Gastroesophageal sphincter (tissue), 4 donors: Measurements from ENCODE around the gene PRUNE2. TPM values are rescaled to one million over a fixed set of nuclear protein-coding genes. Genes with fewer than 3 reads are reported as not detected.

Experiments
- ATAC-seq: fragments of 150-250 bp; one replicate; pipeline ENCODE4 v1.9.1; 2016; ENCODE audit warnings: mild to moderate bottlenecking, moderate library complexity
- H3K27ac ChIP-seq, 4 donors: fragments of 200-600 bp; sonication (generic) in 3 of 4; 1 replicate in 3 of 4; 2 replicates in 1 of 4; pipeline ENCODE4 v1.5.1; 2016 to 2019
- H3K27me3 ChIP-seq: fragments of 200-600 bp; sonication (generic); one replicate; pipeline ENCODE4 v1.5.1; 2019
- H3K36me3 ChIP-seq, 2 donors: fragments of 200-600 bp; sonication (generic); one replicate each; pipeline ENCODE4 v1.5.1; 2019; ENCODE audit warnings: control low read depth in 1 of 2
- H3K4me1 ChIP-seq, 3 donors: fragments of 200-600 bp; sonication (generic); 1 replicate in 2 of 3; 2 replicates in 1 of 3; pipeline ENCODE4 v1.5.1; 2016 to 2019; ENCODE audit warnings: control low read depth in 2 of 3
- H3K4me3 ChIP-seq, 2 donors: fragments of 200-600 bp; sonication (generic); one replicate each; pipeline ENCODE4 v1.5.1; 2019; ENCODE audit warnings: mild to moderate bottlenecking in 1 of 2, moderate library complexity in 1 of 2
- H3K9me3 ChIP-seq, 3 donors: fragments of 200-600 bp; sonication (generic); one replicate each; pipeline ENCODE4 v1.5.1; 2017 to 2019; ENCODE audit warnings: control low read depth in 2 of 3
- CTCF ChIP-seq, 4 experiments: fragments of 200-600 bp in 2 of 4; fragments of 450-650 bp in 2 of 4; sonication (generic) in 1 of 4; IDR thresholded peaks; one replicate each; pipeline ENCODE4 v1.5.1; 2017 to 2019; ENCODE audit warnings: antibody characterized with exemption in 4 of 4, mild to moderate bottlenecking in 2 of 4, moderate library complexity in 2 of 4
- EP300 ChIP-seq: sonication (generic); formaldehyde crosslinking; IDR thresholded peaks from one replicate; pipeline ENCODE4 v1.6.1; 2017; ENCODE audit warnings: antibody characterized with exemption, mild to moderate bottlenecking
- POLR2A ChIP-seq, 2 donors: fragments of 450-650 bp; IDR thresholded peaks; one replicate each; pipeline ENCODE4 v1.6.1; 2017; ENCODE audit warnings: antibody characterized with exemption in 2 of 2, mild to moderate bottlenecking in 2 of 2, moderate library complexity in 1 of 2
- POLR2AphosphoS5 ChIP-seq: sonication (generic); formaldehyde crosslinking; IDR thresholded peaks from one replicate; pipeline ENCODE4 v1.6.1; 2017; ENCODE audit warnings: antibody characterized with exemption
- WGBS, 2 donors: methylation state at CpG; one replicate each; pipeline ENCODE4 v1.1.5; 2018; ENCODE audit warnings: low coverage in 1 of 2; 5-methylcytosine and 5-hydroxymethylcytosine counted together
- total RNA-seq, 4 donors: library from RNA; depleted of rRNA; stranded (reverse); fragments of >200 nt; gene quantifications; one replicate each; pipeline ENCODE4 v1.1.0, GENCODE V29; 2016

Gene PRUNE2
- total RNA-seq, 4 donors from 2014 or later: 561 to 930 (median 763) TPM

DNA sequence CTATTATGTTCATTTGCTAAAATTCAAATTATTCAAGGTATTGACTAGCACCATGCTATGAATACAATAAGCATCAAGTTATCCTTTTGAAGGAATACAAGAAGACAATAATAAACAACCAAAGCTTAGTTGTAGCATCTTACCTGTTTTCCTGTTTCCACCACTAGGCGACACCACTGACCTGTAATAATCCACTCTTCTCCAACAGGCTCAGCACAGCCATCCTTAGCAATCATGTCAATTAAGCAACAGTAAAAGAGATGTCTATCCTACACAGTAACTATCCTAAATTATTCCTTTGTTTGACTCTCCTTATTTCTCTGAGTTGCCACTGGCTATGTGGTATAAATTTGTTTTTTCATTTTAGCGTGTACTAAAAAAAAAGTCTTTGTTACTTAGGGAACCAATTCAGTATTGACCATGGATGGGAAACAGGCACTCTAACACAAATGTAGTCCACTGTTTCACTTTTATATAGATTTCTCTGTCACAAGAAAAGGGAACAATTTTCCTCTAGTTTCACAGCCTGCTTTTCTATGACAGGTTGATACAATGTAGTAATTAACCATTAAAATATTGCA is 95.4 kb downstream of the PRUNE2 start:
- Histone ChIP-seq H3K27ac (peak overlapping the region in 3 of 4 donors; percentile 53 to 64 (median 59)), H3K9me3 (no peaks in the 10 kb centered on the region)
- ATAC-seq: peak; percentile 60

DNA sequence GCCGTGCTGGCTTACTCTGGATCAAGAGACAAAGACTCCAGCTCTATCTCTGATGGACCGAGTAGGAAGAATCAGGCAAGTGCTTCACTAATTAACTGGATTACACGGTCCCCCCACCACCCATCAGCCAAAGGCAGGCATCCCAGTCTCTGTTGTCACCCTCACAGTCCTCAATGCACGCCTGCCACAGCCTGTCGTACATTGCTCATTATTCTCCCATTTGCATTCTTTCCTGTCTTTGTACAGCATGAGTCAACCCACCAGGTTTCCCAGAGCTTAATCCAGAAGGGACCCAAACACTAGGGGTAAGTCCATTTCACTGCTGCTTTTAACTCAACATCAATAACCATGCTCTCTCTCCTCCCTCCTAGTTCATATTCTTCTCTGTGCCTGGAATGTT is 97.3 kb downstream of the PRUNE2 start:
- Histone ChIP-seq H3K27me3 (no peaks in the 10 kb centered on the region), H3K4me3 (no peak overlapping the region), H3K4me1 (peaks cover 0 to 36% (median 3%) of the 10 kb centered on the region in 3 donors), H3K36me3 (peaks cover 0 to 23% of the 10 kb centered on the region in 2 donors), H3K9me3 (no peaks in the 10 kb centered on the region), H3K27ac (peak overlapping the region in 1 of 4 donors; percentile 32)
- no peak for ATAC-seq
- WGBS, 2 donors: 27 to 39% methylated on average over 4 to 5 of the region's 5 CpGs
- no peak for TF ChIP-seq POLR2AphosphoS5
- TF ChIP-seq POLR2A (IDR thresholded peaks at IDR 0.05): no peak
- no peak for TF ChIP-seq CTCF (IDR thresholded peaks at IDR 0.05)
- TF ChIP-seq EP300: no peak

More for the DNA sequence above, 95.4 kb downstream of the PRUNE2 start:
- H3K36me3 ChIP-seq: peaks cover 0 to 11% of the 10 kb centered on the region in 2 donors
- no peak overlapping the region for H3K4me3 ChIP-seq
- no peaks in the 10 kb centered on the region for H3K27me3 ChIP-seq
- TF ChIP-seq POLR2A (IDR thresholded peaks at IDR 0.05) (no peak), CTCF (IDR thresholded peaks at IDR 0.05) (peak; percentile 61 to 96 (median 84))
- peaks cover 0 to 43% (median 5%) of the 10 kb centered on the region in 3 donors for H3K4me1 ChIP-seq
- WGBS, 2 donors: 23 to 63% methylated on average over 1 to 2 of the region's 2 CpGs

DNA sequence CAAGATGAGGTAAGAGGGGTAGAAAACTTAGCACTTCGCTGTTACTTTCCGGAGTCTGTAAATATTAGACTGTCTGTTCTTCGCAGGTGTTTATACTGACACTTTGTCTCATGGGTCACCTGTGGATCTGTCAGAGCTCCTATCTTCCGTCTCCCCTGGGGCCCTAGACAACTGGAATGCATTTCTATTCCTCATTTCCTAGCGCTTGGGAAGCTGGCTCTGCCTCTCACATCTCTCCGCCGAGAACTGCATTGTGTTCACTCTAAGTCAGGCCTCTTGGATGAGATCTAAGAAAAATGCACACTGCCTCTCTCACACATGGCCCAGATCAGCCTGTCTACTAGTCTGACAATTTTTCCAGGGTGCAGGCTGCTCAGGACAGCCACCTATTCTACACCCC is 102.2 kb downstream of the PRUNE2 start:
- Histone ChIP-seq H3K9me3 (no peaks in the 10 kb centered on the region), H3K27ac (no peak overlapping the region), H3K36me3 (peaks cover 0 to 24% of the 10 kb centered on the region in 2 donors), H3K4me3 (no peak overlapping the region), H3K4me1 (peaks cover 0 to 5% (median 0%) of the 10 kb centered on the region in 3 donors), H3K27me3 (no peaks in the 10 kb centered on the region)
- TF ChIP-seq EP300 (no peak), POLR2A (IDR thresholded peaks at IDR 0.05) (no peak), POLR2AphosphoS5 (no peak), CTCF (IDR thresholded peaks at IDR 0.05) (no peak)
- ATAC-seq: no peak
- 78 to 85% methylated on average over 5 to 7 of the region's 7 CpGs for WGBS, 2 donors

DNA sequence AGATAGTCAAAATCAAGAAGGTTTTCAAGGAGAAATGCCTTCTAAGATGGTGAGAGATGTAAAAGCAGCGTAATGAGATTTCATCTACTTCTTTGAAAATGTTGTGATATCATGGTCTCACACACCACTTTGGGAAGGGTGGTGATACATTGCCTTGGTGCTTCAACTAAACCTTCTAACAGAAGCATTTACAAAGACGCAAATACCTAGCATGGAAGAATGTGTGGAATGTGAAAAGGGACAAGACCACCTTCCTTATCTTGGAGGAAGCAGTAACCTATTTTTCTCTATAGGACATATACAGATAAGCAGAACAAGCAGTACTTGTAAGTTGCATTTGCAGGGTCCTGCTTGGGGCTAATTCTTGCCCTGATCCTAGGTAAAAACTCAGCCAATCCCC is 102.8 kb downstream of the PRUNE2 start:
- Histone ChIP-seq H3K4me1 (no peaks in the 10 kb centered on the region), H3K36me3 (peaks cover 0 to 24% of the 10 kb centered on the region in 2 donors), H3K27me3 (no peaks in the 10 kb centered on the region), H3K27ac (no peak overlapping the region), H3K4me3 (no peak overlapping the region), H3K9me3 (no peaks in the 10 kb centered on the region)
- ATAC-seq: no peak
- TF ChIP-seq POLR2AphosphoS5 (no peak), POLR2A (IDR thresholded peaks at IDR 0.05) (no peak)
- WGBS, 2 donors: 63 to 88% methylated on average over 2 of the region's 2 CpGs

DNA sequence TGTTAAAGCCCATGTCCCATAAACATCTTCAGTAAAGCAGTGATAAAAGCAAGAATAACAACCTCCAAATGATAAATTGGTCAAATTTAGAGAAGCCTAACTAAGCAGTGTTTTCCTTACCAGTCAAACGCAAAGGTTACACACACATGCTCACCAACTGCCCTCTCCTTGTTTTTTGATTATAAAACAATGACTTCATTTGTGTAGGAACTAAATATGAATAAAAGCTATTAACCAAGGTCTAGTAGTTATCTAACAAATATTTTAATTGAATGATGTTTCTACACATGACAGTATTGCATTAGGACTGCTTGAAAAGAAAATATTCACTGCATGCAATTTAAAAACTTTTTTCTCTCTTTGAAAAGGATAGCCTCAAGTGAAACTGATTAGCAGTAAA is 105.0 kb downstream of the PRUNE2 start:
- H3K9me3 ChIP-seq: no peaks in the 10 kb centered on the region
- H3K27me3 ChIP-seq: no peaks in the 10 kb centered on the region
- 40 to 57% methylated on average over 1 of the region's 1 CpG for WGBS, 2 donors
- H3K36me3 ChIP-seq: peaks cover 0 to 23% of the 10 kb centered on the region in 2 donors
- H3K4me1 ChIP-seq: peaks cover 0 to 10% (median 0%) of the 10 kb centered on the region in 3 donors
- TF ChIP-seq CTCF (IDR thresholded peaks at IDR 0.05): no peak
- TF ChIP-seq POLR2AphosphoS5: no peak
- no peak for TF ChIP-seq EP300
- no peak for TF ChIP-seq POLR2A (IDR thresholded peaks at IDR 0.05)
- H3K4me3 ChIP-seq: no peak overlapping the region
- H3K27ac ChIP-seq: no peak overlapping the region
- no peak for ATAC-seq
